Neuronal stem cell (in vitro differentiated cells): ENCODE data around the gene JPH3.

Experiments used
- DNase-seq: peaks from one replicate; pipeline ENCODE4 v3.0.0-alpha.2; 2013; ENCODE audit warnings: low spot score
- H2AFZ ChIP-seq: one replicate; pipeline ENCODE4 v1.6.1; 2013; ENCODE audit warnings: mild to moderate bottlenecking, low read length, inconsistent platforms
- H2AK5ac ChIP-seq: 2 replicates; pipeline ENCODE4 v1.6.1; 2013; ENCODE audit warnings: low read depth, mild to moderate bottlenecking, inconsistent platforms, low read length, moderate library complexity, mixed read lengths
- H2BK120ac ChIP-seq: 2 replicates; pipeline ENCODE4 v1.6.1; 2013; ENCODE audit warnings: low read depth, mild to moderate bottlenecking, inconsistent platforms, low read length, moderate library complexity, mixed read lengths
- H2BK12ac ChIP-seq: one replicate; pipeline ENCODE4 v1.6.1; 2013; ENCODE audit warnings: low read length, inconsistent platforms
- H2BK15ac ChIP-seq: 2 replicates; pipeline ENCODE4 v1.6.1; 2013; ENCODE audit warnings: mild to moderate bottlenecking, low read length, inconsistent platforms, mixed read lengths
- H2BK5ac ChIP-seq: one replicate; pipeline ENCODE4 v1.6.1; 2013; ENCODE audit warnings: inconsistent platforms, mild to moderate bottlenecking, low read length, moderate library complexity
- H3K14ac ChIP-seq: one replicate; pipeline ENCODE4 v1.6.1; 2013; ENCODE audit warnings: low read length, inconsistent platforms
- H3K18ac ChIP-seq: 2 replicates; pipeline ENCODE4 v1.6.1; 2013; ENCODE audit warnings: low read length, inconsistent platforms
- H3K23ac ChIP-seq: 2 replicates; pipeline ENCODE4 v1.6.1; 2013; ENCODE audit warnings: low read depth, mild to moderate bottlenecking, mixed read lengths, low read length, inconsistent platforms; ENCODE audit not compliant: poor library complexity
- H3K27ac ChIP-seq: replicated peaks from 3 replicates; pipeline ENCODE4 v1.5.1; 2013; ENCODE audit warnings: low read length, inconsistent platforms
- H3K27me3 ChIP-seq, 3 experiments: 2 replicates each; pipeline ENCODE4 v1.6.1; 2013; ENCODE audit warnings: low read length in 3 of 3, mild to moderate bottlenecking in 2 of 3, inconsistent platforms in 1 of 3, low read depth in 1 of 3, mixed read lengths in 1 of 3, moderate library complexity in 1 of 3; ENCODE audit not compliant: control insufficient read depth in 3 of 3, insufficient read depth in 3 of 3
- H3K36me3 ChIP-seq, 2 donors: replicated peaks in 1 of 2; 2 replicates each; pipeline ENCODE4 v1.6.1; 2013; ENCODE audit warnings: low read length in 2 of 2; ENCODE audit not compliant: control insufficient read depth in 2 of 2, insufficient read depth in 2 of 2
- H3K4ac ChIP-seq: 2 replicates; pipeline ENCODE4 v1.6.1; 2013; ENCODE audit warnings: inconsistent platforms, mild to moderate bottlenecking, low read length, moderate library complexity
- H3K4me1 ChIP-seq, 2 donors: 1 replicate in 1 of 2; 2 replicates in 1 of 2; pipeline ENCODE4 v1.6.1; 2013; ENCODE audit warnings: low read length in 2 of 2, low read depth in 1 of 2; ENCODE audit not compliant: control insufficient read depth in 2 of 2, insufficient read depth in 1 of 2
- H3K4me2 ChIP-seq: one replicate; pipeline ENCODE4 v1.6.1; 2013; ENCODE audit warnings: mild to moderate bottlenecking, low read length, inconsistent platforms; ENCODE audit not compliant: insufficient read depth, poor library complexity, severe bottlenecking
- H3K4me3 ChIP-seq, 2 donors: 2 replicates each; pipeline ENCODE4 v1.5.1; 2013; ENCODE audit warnings: low read length in 2 of 2, mild to moderate bottlenecking in 2 of 2, inconsistent platforms in 1 of 2, moderate library complexity in 1 of 2
- H3K79me1 ChIP-seq: one replicate; pipeline ENCODE4 v1.6.1; 2013; ENCODE audit warnings: low read depth, mild to moderate bottlenecking, inconsistent platforms, low read length, moderate library complexity
- H3K9ac ChIP-seq: one replicate; pipeline ENCODE4 v1.6.1; 2013; ENCODE audit warnings: mild to moderate bottlenecking, low read depth, low read length, inconsistent platforms; ENCODE audit not compliant: poor library complexity
- H3K9me3 ChIP-seq, 2 donors: replicated peaks in 1 of 2; 2 replicates each; pipeline versions ENCODE3 to v1.6.1; 2013; ENCODE audit warnings: low read length in 2 of 2, mild to moderate bottlenecking in 2 of 2, inconsistent platforms in 1 of 2, low read depth in 1 of 2, mixed read lengths in 1 of 2, moderate library complexity in 1 of 2; ENCODE audit not compliant: control insufficient read depth in 2 of 2, insufficient read depth in 1 of 2
- H4K8ac ChIP-seq: one replicate; pipeline ENCODE4 v1.6.1; 2013; ENCODE audit warnings: low read depth, mild to moderate bottlenecking, inconsistent platforms, low read length, moderate library complexity
- H4K91ac ChIP-seq: one replicate; pipeline ENCODE4 v1.6.1; 2013; ENCODE audit warnings: low read length, low read depth, mild to moderate bottlenecking, inconsistent platforms; ENCODE audit not compliant: poor library complexity
- WGBS, 2 donors: extraction: QIAGEN DNeasy Blood & Tissue Kit; methylation state at CpG; one replicate each; pipeline ENCODE4 v1.1.7; 2013; ENCODE audit warnings: missing lambda C conversion rate in 2 of 2, mixed read lengths in 1 of 2; ENCODE audit not compliant: insufficient read length in 2 of 2, insufficient replicate concordance in 1 of 2; ENCODE audit errors: extremely low coverage in 2 of 2; 5-methylcytosine and 5-hydroxymethylcytosine counted together

JPH3 gene

GRCh38 chr16:87727346-87727745 lies 125.0 kb downstream of the JPH3 start:
- peaks cover 21 to 74% of the 10 kb centered on the region in 2 donors for H3K36me3 ChIP-seq

GRCh38 chr16:87728026-87728425 lies 125.7 kb downstream of the JPH3 start:
- DNase-seq = no peak
- Histone ChIP-seq H3K27me3 (no peaks in the 10 kb centered on the region), H3K4me1 (peaks cover 0 to 2% of the 10 kb centered on the region in 2 donors), H2BK120ac (no peak overlapping the region), H2BK5ac (no peak overlapping the region), H3K14ac (no peak overlapping the region), H3K9ac (no peak overlapping the region), H2BK15ac (no peak overlapping the region), H2AFZ (no peak overlapping the region), H3K4me3 (no peak overlapping the region), H3K9me3 (no peaks in the 10 kb centered on the region), H3K18ac (no peak overlapping the region), H2AK5ac (no peak overlapping the region), H2BK12ac (no peak overlapping the region), H3K4me2 (no peak overlapping the region), H3K23ac (no peak overlapping the region), H3K36me3 (peaks cover 19 to 67% of the 10 kb centered on the region in 2 donors), H3K27ac (no peak overlapping the region), H4K91ac (no peak overlapping the region), H3K4ac (no peak overlapping the region), H4K8ac (no peak overlapping the region), H3K79me1 (peaks cover 5% of the 10 kb centered on the region)
- WGBS, 2 donors = no CpG with 5 or more reads among the region's 12 CpGs

More at GRCh38 chr16:87727346-87727745, 125.0 kb downstream of the JPH3 start:
- no peak overlapping the region for H3K18ac ChIP-seq
- no peak overlapping the region for H2BK5ac ChIP-seq
- H3K9ac ChIP-seq = no peak overlapping the region
- H3K4me2 ChIP-seq = no peak overlapping the region
- H3K9me3 ChIP-seq = no peaks in the 10 kb centered on the region
- H2BK120ac ChIP-seq = no peak overlapping the region
- peak overlapping the region in 1 of 2 donors; percentile 6 for H3K4me3 ChIP-seq
- H3K27me3 ChIP-seq = no peaks in the 10 kb centered on the region
- peaks cover under 1 to 2% of the 10 kb centered on the region in 2 donors for H3K4me1 ChIP-seq
- no peak overlapping the region for H3K14ac ChIP-seq
- H4K91ac ChIP-seq = no peak overlapping the region
- no peak for DNase-seq
- no CpG with 5 or more reads among the region's 16 CpGs for WGBS, 2 donors
- H2BK15ac ChIP-seq = no peak overlapping the region
- H3K79me1 ChIP-seq = peaks cover 10% of the 10 kb centered on the region
- H4K8ac ChIP-seq = no peak overlapping the region
- no peak overlapping the region for H3K4ac ChIP-seq
- H3K23ac ChIP-seq = peak overlapping the region; percentile 29
- no peak overlapping the region for H2AK5ac ChIP-seq
- H3K27ac ChIP-seq = no peak overlapping the region
- H2AFZ ChIP-seq = no peak overlapping the region
- H2BK12ac ChIP-seq = no peak overlapping the region

GRCh38 chr16:87729266-87729954 lies 127.1 kb downstream of the JPH3 start:
- H3K9me3 ChIP-seq = no peaks in the 10 kb centered on the region
- H3K4me1 ChIP-seq = peaks cover 0 to 2% of the 10 kb centered on the region in 2 donors
- H2AK5ac ChIP-seq = no peak overlapping the region
- H3K4ac ChIP-seq = no peak overlapping the region
- H3K27ac ChIP-seq = no peak overlapping the region
- no peak overlapping the region for H4K8ac ChIP-seq
- H3K9ac ChIP-seq = no peak overlapping the region
- H4K91ac ChIP-seq = no peak overlapping the region
- H2BK15ac ChIP-seq = no peak overlapping the region
- H3K14ac ChIP-seq = no peak overlapping the region
- no peak overlapping the region for H3K4me3 ChIP-seq
- no CpG with 5 or more reads among the region's 17 CpGs for whole genome bisulfite sequencing, 2 donors
- no peak overlapping the region for H2AFZ ChIP-seq
- DNase-seq = no peak
- H3K18ac ChIP-seq = no peak overlapping the region
- H2BK120ac ChIP-seq = no peak overlapping the region
- H3K27me3 ChIP-seq = no peaks in the 10 kb centered on the region
- H3K23ac ChIP-seq = no peak overlapping the region
- no peak overlapping the region for H3K4me2 ChIP-seq
- H3K79me1 ChIP-seq = peaks cover 5% of the 10 kb centered on the region
- H2BK5ac ChIP-seq = no peak overlapping the region
- no peak overlapping the region for H2BK12ac ChIP-seq
- H3K36me3 ChIP-seq = peaks cover 16 to 60% of the 10 kb centered on the region in 2 donors

GRCh38 chr16:87731607-87732006 lies 129.3 kb downstream of the JPH3 start:
- Histone ChIP-seq H2AFZ (no peak overlapping the region), H3K4me2 (no peak overlapping the region), H3K9me3 (no peaks in the 10 kb centered on the region), H3K27ac (no peak overlapping the region), H3K36me3 (peaks cover 19 to 58% of the 10 kb centered on the region in 2 donors), H3K23ac (no peak overlapping the region), H3K79me1 (peaks cover 2% of the 10 kb centered on the region), H2BK5ac (no peak overlapping the region), H4K91ac (no peak overlapping the region), H3K27me3 (no peaks in the 10 kb centered on the region), H4K8ac (no peak overlapping the region), H3K4ac (no peak overlapping the region), H3K14ac (no peak overlapping the region), H3K4me3 (no peak overlapping the region), H3K9ac (peak overlapping the region; percentile 72), H2BK15ac (no peak overlapping the region), H2AK5ac (no peak overlapping the region), H3K4me1 (no peaks in the 10 kb centered on the region), H2BK120ac (no peak overlapping the region), H3K18ac (no peak overlapping the region), H2BK12ac (no peak overlapping the region)
- no peak for DNase-seq
- WGBS, 2 donors = no CpG with 5 or more reads among the region's 13 CpGs
